ENCODE data around the gene SGSH. TPM values are rescaled to one million over a fixed set of nuclear protein-coding genes. Genes with fewer than 3 reads are reported as not detected.

SGSH gene
- total RNA-seq, 4 donors from 2014 or later, result 26.1 to 50.5 (median 34.6) TPM

GRCh38 chr17:80248001-80248893 lies 28.1 kb upstream of the SGSH start:
- Histone ChIP-seq H3K27me3 (no peaks in the 10 kb centered on the region), H3K27ac (no peak overlapping the region), H3K4me1 (no peaks in the 10 kb centered on the region), H3K4me3 (no peak overlapping the region), H3K36me3 (peaks cover 0 to 94% (median 0%) of the 10 kb centered on the region in 3 donors), H3K9me3 (no peaks in the 10 kb centered on the region)
- WGBS, 2 donors, result 93% methylated on average over 13 to 19 of the region's 23 CpGs
- no peak for DNase-seq (ENCODE audit: low spot score in 2 of 2)
- TF ChIP-seq EP300 (IDR thresholded peaks at IDR 0.05), result no peak
- TF ChIP-seq POLR2A (IDR thresholded peaks at IDR 0.05), result no peak
- no peak for TF ChIP-seq CTCF (IDR thresholded peaks at IDR 0.05)

GRCh38 chr17:80247561-80247960 lies 27.4 kb upstream of the SGSH start:
- Histone ChIP-seq H3K27me3 (no peaks in the 10 kb centered on the region), H3K27ac (no peak overlapping the region), H3K4me3 (no peak overlapping the region), H3K4me1 (no peaks in the 10 kb centered on the region), H3K9me3 (no peaks in the 10 kb centered on the region), H3K36me3 (peaks cover 0 to 96% (median 0%) of the 10 kb centered on the region in 3 donors)
- DNase-seq (ENCODE audit: low spot score in 2 of 2), result no peak
- TF ChIP-seq CTCF (IDR thresholded peaks at IDR 0.05) (no peak), POLR2A (IDR thresholded peaks at IDR 0.05) (no peak), EP300 (IDR thresholded peaks at IDR 0.05) (no peak)
- 91 to 96% methylated on average over 13 to 16 of the region's 17 CpGs for WGBS, 2 donors

DNA sequence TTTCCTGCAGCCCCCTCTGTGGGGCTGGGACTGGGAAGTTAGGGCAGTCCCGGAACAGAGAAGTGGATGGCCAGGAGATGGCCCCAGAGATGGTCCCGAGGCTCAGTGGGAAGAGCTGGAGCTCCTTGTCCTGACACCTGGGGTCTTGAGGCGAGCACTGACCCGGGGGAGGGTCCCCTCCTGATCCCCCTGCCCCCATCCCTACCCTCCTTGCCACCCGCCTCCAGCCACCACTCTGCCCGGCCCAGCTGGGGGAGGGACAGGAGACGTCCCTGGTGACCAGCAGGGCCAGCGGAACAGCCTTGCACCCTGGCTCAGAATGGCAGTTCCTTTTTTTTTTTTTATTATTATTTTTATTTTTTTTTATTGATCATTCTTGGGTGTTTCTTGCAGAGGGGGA lies 26.6 kb upstream of the SGSH start:
- H3K36me3 ChIP-seq, result peaks cover 0 to 96% (median 0%) of the 10 kb centered on the region in 3 donors
- no peak for TF ChIP-seq EP300 (IDR thresholded peaks at IDR 0.05)
- no peak for TF ChIP-seq CTCF (IDR thresholded peaks at IDR 0.05)
- TF ChIP-seq POLR2A (IDR thresholded peaks at IDR 0.05), result no peak

GRCh38 chr17:80246266-80246681 lies 26.1 kb upstream of the SGSH start:
- H3K4me1 ChIP-seq, result no peaks in the 10 kb centered on the region
- no peak overlapping the region for H3K4me3 ChIP-seq
- WGBS, 2 donors, result 90 to 98% methylated on average over 15 to 16 of the region's 19 CpGs
- peak overlapping the region in 1 of 4 donors; percentile 73 for H3K27ac ChIP-seq
- TF ChIP-seq CTCF (IDR thresholded peaks at IDR 0.05) (no peak), EP300 (IDR thresholded peaks at IDR 0.05) (no peak), POLR2A (IDR thresholded peaks at IDR 0.05) (no peak)
- no peak for DNase-seq (ENCODE audit: low spot score in 2 of 2)
- no peaks in the 10 kb centered on the region for H3K9me3 ChIP-seq
- H3K36me3 ChIP-seq, result peaks cover 0 to 96% (median 0%) of the 10 kb centered on the region in 3 donors
- no peaks in the 10 kb centered on the region for H3K27me3 ChIP-seq

More for the DNA sequence above, 26.6 kb upstream of the SGSH start:
- Histone ChIP-seq H3K4me3 (no peak overlapping the region), H3K27me3 (no peaks in the 10 kb centered on the region), H3K4me1 (no peaks in the 10 kb centered on the region), H3K9me3 (no peaks in the 10 kb centered on the region), H3K27ac (no peak overlapping the region)
- WGBS, 2 donors, result 94 to 95% methylated on average over 7 to 8 of the region's 8 CpGs
- no peak for DNase-seq (ENCODE audit: low spot score in 2 of 2)

GRCh38 chr17:80245566-80246265 lies 25.6 kb upstream of the SGSH start:
- Histone ChIP-seq H3K9me3 (no peaks in the 10 kb centered on the region), H3K27ac (peak overlapping the region in 1 of 4 donors; percentile 73), H3K4me1 (no peaks in the 10 kb centered on the region), H3K36me3 (peaks cover 0 to 96% (median 0%) of the 10 kb centered on the region in 3 donors), H3K27me3 (no peaks in the 10 kb centered on the region), H3K4me3 (no peak overlapping the region)
- WGBS, 2 donors, result 92 to 93% methylated on average over 26 to 27 of the region's 27 CpGs
- no peak for DNase-seq (ENCODE audit: low spot score in 2 of 2)
- TF ChIP-seq EP300 (IDR thresholded peaks at IDR 0.05) (no peak), CTCF (IDR thresholded peaks at IDR 0.05) (no peak), POLR2A (IDR thresholded peaks at IDR 0.05) (no peak)

Measured in tibial nerve (tissue), 4 donors.